H9 (cell line): ENCODE results near the gene DCC. TPM values are rescaled to one million over a fixed set of nuclear protein-coding genes. Genes with fewer than 3 reads are reported as not detected.

ENCODE experiments used
- DNase-seq: peaks from one replicate; pipeline ENCODE4 v3.0.0-alpha.2; 2017
- H2AFZ ChIP-seq: one replicate; pipeline ENCODE4 v1.6.1; 2013; ENCODE audit warnings: mild to moderate bottlenecking, low read length, control low read depth, moderate library complexity
- H2AK5ac ChIP-seq: 2 replicates; pipeline ENCODE4 v1.6.1; 2013; ENCODE audit warnings: low read length, control low read depth, mixed read lengths; ENCODE audit not compliant: insufficient read length
- H2BK120ac ChIP-seq: one replicate; pipeline ENCODE4 v1.6.1; 2013; ENCODE audit warnings: low read depth, mild to moderate bottlenecking, low read length, control low read depth, inconsistent platforms; ENCODE audit not compliant: poor library complexity, severe bottlenecking
- H2BK12ac ChIP-seq: 2 replicates; pipeline ENCODE4 v1.6.1; 2013; ENCODE audit warnings: low read length, control low read depth, mixed read lengths, low read depth; ENCODE audit not compliant: insufficient read length
- H2BK15ac ChIP-seq: 2 replicates; pipeline ENCODE4 v1.6.1; 2013; ENCODE audit warnings: low read depth, low read length, control low read depth
- H2BK20ac ChIP-seq: one replicate; pipeline ENCODE4 v1.6.1; 2013; ENCODE audit warnings: low read depth, mild to moderate bottlenecking, low read length, control low read depth, inconsistent platforms; ENCODE audit not compliant: poor library complexity, severe bottlenecking
- H2BK5ac ChIP-seq: 2 replicates; pipeline ENCODE4 v1.6.1; 2013; ENCODE audit warnings: low read length, control low read depth, mixed read lengths; ENCODE audit not compliant: insufficient read length
- H3K14ac ChIP-seq: 2 replicates; pipeline ENCODE4 v1.6.1; 2013; ENCODE audit warnings: low read length, control low read depth; ENCODE audit not compliant: insufficient read depth
- H3K18ac ChIP-seq: 2 replicates; pipeline ENCODE4 v1.6.1; 2013; ENCODE audit warnings: low read depth, mild to moderate bottlenecking, mixed read lengths, low read length, control low read depth; ENCODE audit not compliant: insufficient read length
- H3K23ac ChIP-seq: 2 replicates; pipeline ENCODE4 v1.6.1; 2013; ENCODE audit warnings: low read length, control low read depth, mixed read lengths, low read depth; ENCODE audit not compliant: insufficient read length
- H3K23me2 ChIP-seq: 2 replicates; pipeline ENCODE4 v1.6.1; 2013; ENCODE audit warnings: low read depth, mild to moderate bottlenecking, mixed read lengths, low read length, control low read depth; ENCODE audit not compliant: insufficient read length, poor library complexity, severe bottlenecking
- H3K27ac ChIP-seq: 2 replicates; pipeline ENCODE4 v1.5.1; 2013; ENCODE audit warnings: low read length, control low read depth, mixed read lengths, low read depth; ENCODE audit not compliant: insufficient read length
- H3K27me3 ChIP-seq: 2 replicates; pipeline ENCODE4 v1.6.1; 2013; ENCODE audit warnings: low read length, control low read depth, inconsistent platforms; ENCODE audit not compliant: insufficient read depth
- H3K4ac ChIP-seq: 2 replicates; pipeline ENCODE4 v1.6.1; 2013; ENCODE audit warnings: low read depth, mild to moderate bottlenecking, control low read depth, inconsistent platforms, low read length, moderate library complexity
- H3K4me1 ChIP-seq: 2 replicates; pipeline ENCODE4 v1.6.1; 2013; ENCODE audit warnings: low read length, control low read depth, inconsistent platforms; ENCODE audit not compliant: insufficient read depth
- H3K4me2 ChIP-seq: 2 replicates; pipeline ENCODE4 v1.6.1; 2013; ENCODE audit warnings: low read length, control low read depth, mixed read lengths; ENCODE audit not compliant: insufficient read length, insufficient read depth
- H3K56ac ChIP-seq: 2 replicates; pipeline ENCODE4 v1.6.1; 2013; ENCODE audit warnings: low read depth, mild to moderate bottlenecking, mixed read lengths, low read length, control low read depth; ENCODE audit not compliant: insufficient read length
- H3K79me1 ChIP-seq: 2 replicates; pipeline ENCODE4 v1.6.1; 2013; ENCODE audit warnings: low read depth, mild to moderate bottlenecking, moderate library complexity, low read length, control low read depth, inconsistent platforms; ENCODE audit not compliant: insufficient read depth, poor library complexity, severe bottlenecking
- H3K79me2 ChIP-seq: 2 replicates; pipeline ENCODE4 v1.6.1; 2013; ENCODE audit warnings: low read length, control low read depth, inconsistent platforms; ENCODE audit not compliant: insufficient read depth
- H3K9ac ChIP-seq: 2 replicates; pipeline ENCODE4 v1.6.1; 2013; ENCODE audit warnings: low read length, control low read depth, mixed read lengths; ENCODE audit not compliant: insufficient read length; ENCODE audit errors: extremely low read depth
- H3K9me3 ChIP-seq: one replicate; pipeline ENCODE4 v1.6.1; 2013; ENCODE audit warnings: low read depth, low read length, inconsistent platforms; ENCODE audit not compliant: control insufficient read depth
- H3T11ph ChIP-seq: one replicate; pipeline ENCODE4 v1.6.1; 2013; ENCODE audit warnings: mild to moderate bottlenecking, low read length, control low read depth, inconsistent platforms
- H4K20me1 ChIP-seq: one replicate; pipeline ENCODE4 v1.6.1; 2013; ENCODE audit not compliant: control insufficient read depth, insufficient read length, insufficient read depth
- H4K5ac ChIP-seq: 2 replicates; pipeline ENCODE4 v1.6.1; 2013; ENCODE audit warnings: low read depth, mild to moderate bottlenecking, mixed read lengths, low read length, control low read depth; ENCODE audit not compliant: insufficient read length
- H4K8ac ChIP-seq: replicated peaks from 2 replicates; pipeline ENCODE4 v1.6.1; 2013; ENCODE audit warnings: low read length, control low read depth, mixed read lengths, low read depth; ENCODE audit not compliant: insufficient read length
- H4K91ac ChIP-seq: 2 replicates; pipeline ENCODE4 v1.6.1; 2013; ENCODE audit warnings: low read depth, mild to moderate bottlenecking, moderate library complexity, mixed read lengths, low read length, control low read depth; ENCODE audit not compliant: insufficient read length
- H3K27ac Mint-ChIP-seq, 3 experiments: 2 replicates in 2 of 3; 3 replicates in 1 of 3; pipeline ENCODE4 v1.8.0; 2020 to 2021; ENCODE audit warnings: mixed read lengths in 3 of 3, mild to moderate bottlenecking in 1 of 3, moderate library complexity in 1 of 3
- H3K27me3 Mint-ChIP-seq: 2 replicates; pipeline ENCODE4 v1.8.0; 2021; ENCODE audit warnings: low read depth, mild to moderate bottlenecking, moderate library complexity, mixed read lengths
- H3K36me3 Mint-ChIP-seq, 3 experiments: 2 replicates in 2 of 3; 3 replicates in 1 of 3; pipeline ENCODE4 v1.8.0; 2020 to 2021; ENCODE audit warnings: low read depth in 3 of 3, mixed read lengths in 3 of 3; ENCODE audit not compliant: insufficient read depth in 1 of 3
- H3K4me1 Mint-ChIP-seq, 2 experiments: 2 replicates each; pipeline ENCODE4 v1.8.0; 2020; ENCODE audit warnings: mixed read lengths in 2 of 2
- H3K4me3 Mint-ChIP-seq, 2 experiments: 2 replicates in 1 of 2; 3 replicates in 1 of 2; pipeline ENCODE4 v1.8.0; 2020 to 2021; ENCODE audit warnings: mild to moderate bottlenecking in 2 of 2, mixed read lengths in 2 of 2, moderate library complexity in 1 of 2
- H3K9me3 Mint-ChIP-seq, 2 experiments: 2 replicates in 1 of 2; 3 replicates in 1 of 2; pipeline ENCODE4 v1.8.0; 2020; ENCODE audit warnings: mild to moderate bottlenecking in 2 of 2, mixed read lengths in 2 of 2, moderate library complexity in 1 of 2
- WGBS: extraction: QIAGEN DNeasy Blood & Tissue Kit; methylation state at CpG from one replicate; pipeline ENCODE4 v1.1.7; 2013; ENCODE audit warnings: missing lambda C conversion rate, low lambda C conversion rate, mixed read lengths; ENCODE audit not compliant: insufficient read length; ENCODE audit errors: extremely low coverage; 5-methylcytosine and 5-hydroxymethylcytosine counted together
- total RNA-seq: library from RNA; stranded (reverse); gene quantifications from 2 replicates; pipeline ENCODE4 v1.2.1, GENCODE V29; 2021
- TF ChIP-seq, protein P1 (sequence below): fragments of 200-600 bp; sonication (generic); conservative IDR thresholded peaks from 3 replicates; pipeline ENCODE4 v1.8.0; 2021; ENCODE audit warnings: antibody characterized with exemption, mild to moderate bottlenecking

Gene DCC
- total RNA-seq, 1 experiment from 2014 or later = 0.35 TPM

DNA sequence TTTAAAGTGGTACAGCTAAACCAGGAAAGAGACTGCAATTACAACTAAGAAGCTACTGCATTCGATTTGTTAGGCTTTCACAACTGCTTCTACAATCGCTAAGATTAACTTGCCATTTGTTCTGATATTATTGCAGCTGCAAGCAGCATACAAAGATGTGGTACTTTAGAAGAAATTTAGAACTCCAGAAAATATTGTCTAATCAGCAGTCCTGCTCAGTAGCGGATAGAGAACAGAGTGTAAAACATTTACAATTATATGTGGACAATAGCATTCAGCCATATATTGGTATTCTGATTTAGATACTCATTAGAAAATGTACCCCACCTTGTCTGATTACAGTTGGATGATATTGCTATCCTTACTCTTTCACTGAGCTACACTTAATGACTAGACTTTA is 265.3 kb downstream of the DCC start:
- Mint-ChIP-seq H3K36me3 (no peaks in the 10 kb centered on the region), H3K27me3 (no peaks in the 10 kb centered on the region), H3K27ac (no peak overlapping the region), H3K9me3 (no peaks in the 10 kb centered on the region), H3K4me3 (no peak overlapping the region), H3K4me1 (no peaks in the 10 kb centered on the region)
- no peak overlapping the region for H3K56ac ChIP-seq
- H3K4me2 ChIP-seq = no peak overlapping the region
- H4K8ac ChIP-seq = no peak overlapping the region
- TF ChIP-seq, protein P1, sequence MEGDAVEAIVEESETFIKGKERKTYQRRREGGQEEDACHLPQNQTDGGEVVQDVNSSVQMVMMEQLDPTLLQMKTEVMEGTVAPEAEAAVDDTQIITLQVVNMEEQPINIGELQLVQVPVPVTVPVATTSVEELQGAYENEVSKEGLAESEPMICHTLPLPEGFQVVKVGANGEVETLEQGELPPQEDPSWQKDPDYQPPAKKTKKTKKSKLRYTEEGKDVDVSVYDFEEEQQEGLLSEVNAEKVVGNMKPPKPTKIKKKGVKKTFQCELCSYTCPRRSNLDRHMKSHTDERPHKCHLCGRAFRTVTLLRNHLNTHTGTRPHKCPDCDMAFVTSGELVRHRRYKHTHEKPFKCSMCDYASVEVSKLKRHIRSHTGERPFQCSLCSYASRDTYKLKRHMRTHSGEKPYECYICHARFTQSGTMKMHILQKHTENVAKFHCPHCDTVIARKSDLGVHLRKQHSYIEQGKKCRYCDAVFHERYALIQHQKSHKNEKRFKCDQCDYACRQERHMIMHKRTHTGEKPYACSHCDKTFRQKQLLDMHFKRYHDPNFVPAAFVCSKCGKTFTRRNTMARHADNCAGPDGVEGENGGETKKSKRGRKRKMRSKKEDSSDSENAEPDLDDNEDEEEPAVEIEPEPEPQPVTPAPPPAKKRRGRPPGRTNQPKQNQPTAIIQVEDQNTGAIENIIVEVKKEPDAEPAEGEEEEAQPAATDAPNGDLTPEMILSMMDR = no peak
- no peak for DNase-seq
- no peak overlapping the region for H2AK5ac ChIP-seq
- H4K5ac ChIP-seq = no peak overlapping the region
- H2BK5ac ChIP-seq = no peak overlapping the region
- H2BK120ac ChIP-seq = no peak overlapping the region
- no peak overlapping the region for H2AFZ ChIP-seq
- H2BK15ac ChIP-seq = no peak overlapping the region
- no peaks in the 10 kb centered on the region for H3K79me2 ChIP-seq
- H3K23me2 ChIP-seq = no peaks in the 10 kb centered on the region
- H3K27ac ChIP-seq = no peak overlapping the region
- no peak overlapping the region for H2BK20ac ChIP-seq
- H3K14ac ChIP-seq = no peak overlapping the region
- no peak overlapping the region for H3K9ac ChIP-seq
- WGBS = no CpG with 5 or more reads among the region's 3 CpGs
- H3K4me1 ChIP-seq = no peaks in the 10 kb centered on the region
- H3K79me1 ChIP-seq = no peaks in the 10 kb centered on the region
- H3K23ac ChIP-seq = no peak overlapping the region
- H4K91ac ChIP-seq = no peak overlapping the region
- H2BK12ac ChIP-seq = no peak overlapping the region
- H3K9me3 ChIP-seq = no peaks in the 10 kb centered on the region
- no peaks in the 10 kb centered on the region for H4K20me1 ChIP-seq
- no peaks in the 10 kb centered on the region for H3K27me3 ChIP-seq
- no peak overlapping the region for H3T11ph ChIP-seq
- H3K18ac ChIP-seq = no peak overlapping the region
- H3K4ac ChIP-seq = no peak overlapping the region
